Measurements from ENCODE around the gene BDKRB2. TPM values are rescaled to one million over a fixed set of nuclear protein-coding genes. Genes with fewer than 3 reads are reported as not detected.

Gene BDKRB2
- total RNA-seq, 1 experiment from 2014 or later: 0.05 TPM

- intact Hi-C loops (cut with micrococcal nuclease; ENCODE audit: unreplicated experiment): no loop called here
Observed at GRCh38 chr14:96194657-96195431, 9.8 kb upstream of the BDKRB2 start.

More at GRCh38 chr14:96194657-96195431, 9.8 kb upstream of the BDKRB2 start:
- no peak for ATAC-seq
- no peaks in the 10 kb centered on the region for H3K36me3 ChIP-seq (ENCODE audit: control insufficient read depth, insufficient read depth, low read length)
- no peak for TF ChIP-seq CTCF (IDR thresholded peaks at IDR 0.05)
- no peak for TF ChIP-seq REST (IDR thresholded peaks at IDR 0.05; ENCODE audit: insufficient read depth in 1 of 2, low read depth in 2 of 2, low read length in 1 of 2)
- no peak for TF ChIP-seq SIN3A (IDR thresholded peaks at IDR 0.05; ENCODE audit: borderline replicate concordance, insufficient read depth, low read depth, low read length)
- TF ChIP-seq TCF7L2 (IDR thresholded peaks at IDR 0.05; ENCODE audit: low read depth, low read length): no peak
- no peak for TF ChIP-seq POLR2AphosphoS5 (IDR thresholded peaks at IDR 0.05; ENCODE audit: low read depth, low read length)
- H3K4me3 ChIP-seq (ENCODE audit: low read depth in 2 of 2, low read length in 2 of 2): no peak overlapping the region
- no TSS peak for BruUV-seq (replicated peaks)
- CTCF ChIA-PET: interaction anchor here (0.6 kb wide), 1 partner anchor 250 kb away, joined by 9 read pairs; no protein-coding TSS in a partner anchor
- in situ Hi-C loops (cut with HindIII; ENCODE audit: low pct_unique_long_range_greater_than_20kb, low sequenced_read_pairs): no loop called here
- no peaks in the 10 kb centered on the region for H3K27me3 ChIP-seq (ENCODE audit: control insufficient read depth, insufficient read depth, low read length)
- no peak overlapping the region for H3K27ac ChIP-seq (ENCODE audit: low read length)
- POLR2A ChIA-PET: no interaction called here
- no peaks in the 10 kb centered on the region for H3K9me3 ChIP-seq (ENCODE audit: control insufficient read depth, insufficient read depth, low read depth, low read length)
- no peak for DNase-seq (ENCODE audit: low read depth, low spot score)
- H3K4me1 ChIP-seq (ENCODE audit: control insufficient read depth, insufficient read depth, low read length): no peaks in the 10 kb centered on the region
